ENCODE results near the gene OGFR.

OGFR gene

DNA sequence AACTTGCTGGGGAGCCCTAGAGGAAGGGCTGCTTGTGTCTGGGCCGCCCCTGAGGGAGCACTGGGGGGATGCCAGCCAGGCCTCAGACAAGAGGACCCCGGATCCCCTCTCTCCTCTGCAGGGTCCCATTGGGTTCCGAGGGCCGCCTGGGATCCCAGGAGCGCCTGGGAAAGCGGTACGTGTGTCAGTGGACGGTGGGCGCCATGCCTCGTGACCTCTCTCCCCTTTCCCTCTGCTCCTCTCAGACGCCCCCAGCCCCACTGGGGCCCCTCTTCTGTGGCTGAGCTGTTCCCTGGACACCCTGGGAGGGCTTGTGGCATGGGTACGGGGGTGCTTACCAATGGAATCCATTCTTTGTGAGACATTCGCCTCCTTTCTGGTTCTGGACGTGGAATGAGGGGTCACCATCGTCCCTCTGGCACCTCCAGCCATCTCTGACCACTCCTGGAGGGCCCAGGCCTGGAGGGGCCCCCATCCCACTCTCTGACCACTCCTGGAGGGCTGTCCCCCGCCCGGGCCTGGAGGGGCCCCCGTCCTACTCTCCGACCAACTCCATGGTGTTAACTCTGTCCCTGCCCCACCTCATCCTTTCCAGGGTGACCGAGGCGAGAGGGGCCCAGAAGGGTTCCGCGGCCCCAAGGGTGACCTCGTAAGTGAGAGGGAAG is 22.1 kb downstream of the OGFR start:
- TF ChIP-seq POLR2A (IDR thresholded peaks at IDR 0.05; ENCODE audit: low read depth, low read length) (no peak), PAX5 (IDR thresholded peaks at IDR 0.05; ENCODE audit: insufficient read depth, low read length, severe bottlenecking) (no peak), TAF1 (IDR thresholded peaks at IDR 0.05; ENCODE audit: low read depth, low read length) (no peak), SPI1 (IDR thresholded peaks at IDR 0.05; ENCODE audit: low read depth, low read length) (no peak), POLR2AphosphoS5 (IDR thresholded peaks at IDR 0.05; ENCODE audit: low read depth, low read length) (no peak), POU2F2 (IDR thresholded peaks at IDR 0.05; ENCODE audit: low read depth, low read length) (no peak)
- no peak for FAIRE-seq
- DNase-seq (ENCODE audit: insufficient read length, low spot score), result no peak

DNA sequence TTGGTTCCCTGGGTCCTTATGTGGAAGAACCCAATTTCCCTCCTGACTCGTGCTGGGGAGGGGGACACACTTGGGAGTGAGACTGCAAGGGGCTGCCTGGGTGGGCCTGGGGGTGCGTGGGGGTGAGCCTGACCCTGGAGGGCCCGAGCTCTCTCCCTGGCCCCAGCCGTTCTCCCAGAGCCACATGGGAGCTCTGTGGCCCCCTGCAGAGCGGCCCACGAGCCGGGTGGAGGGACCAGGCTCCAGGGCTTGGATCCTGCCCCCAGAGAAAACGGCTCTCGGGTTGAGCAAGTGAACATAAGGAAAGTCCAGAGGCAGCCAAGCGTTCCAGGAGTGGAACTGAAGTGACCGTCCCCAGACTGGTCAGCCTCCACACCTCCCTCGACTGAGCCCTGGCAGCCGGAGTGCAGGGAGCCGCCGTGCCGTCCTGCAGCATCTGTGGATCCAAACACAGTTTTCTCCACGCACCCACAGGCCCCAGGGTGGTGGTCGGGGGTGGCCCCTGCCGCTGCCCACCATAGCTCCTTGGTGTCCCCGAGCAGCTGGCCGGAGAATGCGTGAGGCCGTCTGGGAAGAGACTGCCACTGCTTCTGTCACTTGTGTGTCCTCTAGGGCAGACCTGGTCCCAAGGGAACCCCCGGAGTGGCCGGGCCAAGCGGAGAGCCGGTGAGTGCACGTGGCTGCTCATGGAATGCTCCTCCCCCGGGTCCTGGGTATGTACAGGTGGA is 22.8 kb downstream of the OGFR start:
- DNase-seq (ENCODE audit: insufficient read length, low spot score) (no peak), FAIRE-seq (no peak)
- TF ChIP-seq POU2F2 (IDR thresholded peaks at IDR 0.05; ENCODE audit: low read depth, low read length) (no peak), POLR2AphosphoS5 (IDR thresholded peaks at IDR 0.05; ENCODE audit: low read depth, low read length) (no peak), TAF1 (IDR thresholded peaks at IDR 0.05; ENCODE audit: low read depth, low read length) (no peak), POLR2A (IDR thresholded peaks at IDR 0.05; ENCODE audit: low read depth, low read length) (no peak), SPI1 (IDR thresholded peaks at IDR 0.05; ENCODE audit: low read depth, low read length) (no peak), PAX5 (IDR thresholded peaks at IDR 0.05; ENCODE audit: insufficient read depth, low read length, severe bottlenecking) (no peak)

DNA sequence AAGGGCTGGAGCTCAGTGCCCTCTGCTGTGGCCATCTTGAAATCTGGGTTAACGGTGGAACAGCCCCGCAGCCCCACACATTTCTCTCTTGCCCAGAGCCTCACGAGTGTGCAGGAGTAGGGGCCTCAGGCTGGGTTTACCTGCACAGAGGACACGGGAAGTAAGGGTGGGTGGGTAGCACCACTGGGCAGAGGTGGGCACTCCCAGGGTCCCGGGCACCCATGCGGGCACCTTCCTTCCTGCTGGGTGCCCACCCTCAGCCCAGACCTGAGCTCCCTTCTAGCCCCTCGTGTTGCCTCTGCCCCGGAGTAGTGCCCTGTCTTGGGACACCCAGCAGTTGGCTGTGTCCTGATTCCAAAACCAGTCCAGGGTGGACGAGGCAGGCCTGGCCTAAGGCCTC is 23.4 kb downstream of the OGFR start:
- FAIRE-seq (no peak), DNase-seq (ENCODE audit: insufficient read length, low spot score) (no peak)
- TF ChIP-seq TAF1 (IDR thresholded peaks at IDR 0.05; ENCODE audit: low read depth, low read length), result no peak
- no peak for TF ChIP-seq POLR2A (IDR thresholded peaks at IDR 0.05; ENCODE audit: low read depth, low read length)
- TF ChIP-seq POU2F2 (IDR thresholded peaks at IDR 0.05; ENCODE audit: low read depth, low read length), result no peak
- TF ChIP-seq SPI1 (IDR thresholded peaks at IDR 0.05; ENCODE audit: low read depth, low read length), result no peak
- no peak for TF ChIP-seq PAX5 (IDR thresholded peaks at IDR 0.05; ENCODE audit: insufficient read depth, low read length, severe bottlenecking)
- no peak for TF ChIP-seq POLR2AphosphoS5 (IDR thresholded peaks at IDR 0.05; ENCODE audit: low read depth, low read length)

DNA sequence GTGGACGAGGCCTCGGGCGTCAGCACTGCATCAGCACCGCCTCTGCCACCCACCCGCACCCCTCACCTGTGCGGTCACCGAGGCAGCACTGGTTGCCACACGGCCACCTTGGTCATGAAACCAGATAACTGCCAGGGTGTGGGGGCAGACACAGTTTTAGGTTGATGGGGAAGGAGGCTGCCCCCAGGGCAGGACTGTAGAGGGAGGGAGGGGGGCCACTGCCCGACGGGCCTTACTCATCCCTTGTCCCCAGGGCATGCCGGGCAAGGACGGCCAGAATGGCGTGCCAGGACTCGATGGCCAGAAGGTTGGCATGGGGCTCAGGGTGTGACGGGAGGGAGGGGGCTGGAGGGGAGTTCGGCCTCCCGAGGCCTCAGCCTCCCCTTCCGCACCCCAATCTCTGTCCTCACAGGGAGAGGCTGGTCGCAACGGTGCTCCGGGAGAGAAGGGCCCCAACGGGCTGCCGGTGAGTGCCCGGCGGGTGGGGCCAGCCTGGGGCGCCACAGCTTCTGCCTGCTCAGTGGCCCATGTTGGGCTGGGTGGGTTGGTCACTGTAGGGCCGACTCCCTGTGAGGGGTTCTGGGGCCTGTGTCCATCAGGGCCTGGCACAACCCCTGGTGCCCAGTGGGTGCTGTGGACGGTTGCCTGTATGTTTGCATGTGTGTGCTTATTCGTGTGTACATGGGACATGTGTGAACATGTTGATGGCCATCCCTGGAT is 24.0 kb downstream of the OGFR start:
- FAIRE-seq (no peak), DNase-seq (ENCODE audit: insufficient read length, low spot score) (no peak)
- TF ChIP-seq POLR2AphosphoS5 (IDR thresholded peaks at IDR 0.05; ENCODE audit: low read depth, low read length) (no peak), SPI1 (IDR thresholded peaks at IDR 0.05; ENCODE audit: low read depth, low read length) (no peak), TAF1 (IDR thresholded peaks at IDR 0.05; ENCODE audit: low read depth, low read length) (no peak), PAX5 (IDR thresholded peaks at IDR 0.05; ENCODE audit: insufficient read depth, low read length, severe bottlenecking) (no peak)

DNA sequence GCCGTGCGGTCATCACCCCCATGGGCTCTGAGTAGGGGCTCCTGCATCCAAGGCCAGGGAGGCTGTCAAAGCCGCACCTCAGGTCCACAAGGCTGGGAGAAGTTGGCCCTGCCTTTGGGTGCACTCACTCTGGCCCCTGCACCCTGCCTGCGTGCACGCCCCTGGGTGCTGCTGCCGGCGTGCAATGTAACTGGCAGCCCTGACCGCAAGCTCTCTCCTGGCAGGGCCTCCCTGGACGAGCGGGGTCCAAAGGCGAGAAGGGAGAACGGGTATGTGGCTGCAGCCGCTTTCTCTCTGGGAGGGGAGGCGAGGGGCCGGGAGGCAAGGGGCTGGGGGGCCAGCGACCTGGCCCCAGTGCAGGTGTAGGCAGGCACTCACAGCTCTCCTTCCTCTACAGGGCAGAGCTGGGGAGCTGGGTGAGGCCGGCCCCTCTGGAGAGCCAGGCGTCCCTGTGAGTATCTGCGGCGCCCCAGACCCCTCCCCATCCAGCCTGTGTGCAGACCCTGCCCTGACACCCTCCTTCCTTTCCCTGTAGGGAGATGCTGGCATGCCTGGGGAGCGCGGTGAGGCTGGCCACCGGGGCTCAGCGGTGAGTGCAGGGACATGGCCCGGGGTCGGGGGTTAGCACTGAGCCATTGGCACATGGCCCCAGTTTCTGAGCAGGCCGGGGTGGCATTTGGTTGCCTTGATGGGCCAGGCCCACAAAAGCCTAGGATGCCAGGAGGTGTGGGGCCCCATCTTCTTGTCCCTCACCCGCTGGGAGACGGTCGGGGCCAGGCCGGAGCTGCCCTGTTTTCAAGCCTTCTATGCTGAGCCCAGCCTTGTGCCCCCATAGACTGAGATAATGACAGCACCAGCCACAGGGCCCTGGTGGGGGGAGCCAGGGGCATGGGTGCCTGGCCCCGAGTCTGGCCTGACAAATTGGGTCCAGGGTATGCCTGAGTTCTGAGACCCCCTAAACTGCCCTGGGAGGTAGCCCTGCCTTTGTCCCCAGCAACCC is 24.9 kb downstream of the OGFR start:
- no peak for TF ChIP-seq PAX5 (IDR thresholded peaks at IDR 0.05; ENCODE audit: insufficient read depth, low read length, severe bottlenecking)
- TF ChIP-seq POU2F2 (IDR thresholded peaks at IDR 0.05; ENCODE audit: low read depth, low read length), result no peak
- no peak for TF ChIP-seq TAF1 (IDR thresholded peaks at IDR 0.05; ENCODE audit: low read depth, low read length)
- TF ChIP-seq POLR2A (IDR thresholded peaks at IDR 0.05; ENCODE audit: low read depth, low read length), result no peak
- no peak for TF ChIP-seq SPI1 (IDR thresholded peaks at IDR 0.05; ENCODE audit: low read depth, low read length)
- TF ChIP-seq POLR2AphosphoS5 (IDR thresholded peaks at IDR 0.05; ENCODE audit: low read depth, low read length), result no peak
- FAIRE-seq (no peak), DNase-seq (ENCODE audit: insufficient read length, low spot score) (no peak)

DNA sequence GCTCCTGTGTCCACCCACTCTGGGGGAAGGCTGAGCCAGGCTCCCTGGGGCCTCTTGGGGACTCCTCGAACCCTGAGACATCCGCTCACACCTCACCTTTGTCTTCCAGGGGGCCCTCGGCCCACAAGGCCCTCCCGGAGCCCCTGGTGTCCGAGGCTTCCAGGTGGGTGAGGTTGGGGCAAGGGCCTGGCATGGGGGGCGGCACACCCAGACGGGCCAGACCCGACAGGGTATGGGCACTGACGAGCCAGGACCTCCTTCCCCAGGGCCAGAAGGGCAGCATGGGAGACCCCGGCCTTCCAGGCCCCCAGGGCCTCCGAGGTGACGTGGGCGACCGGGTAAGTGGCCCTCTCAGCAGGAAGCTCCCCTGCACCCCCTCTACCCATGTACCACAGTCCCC is 25.6 kb downstream of the OGFR start:
- FAIRE-seq, result no peak
- DNase-seq (ENCODE audit: insufficient read length, low spot score), result no peak
- TF ChIP-seq PAX5 (IDR thresholded peaks at IDR 0.05; ENCODE audit: insufficient read depth, low read length, severe bottlenecking), result no peak
- no peak for TF ChIP-seq POLR2AphosphoS5 (IDR thresholded peaks at IDR 0.05; ENCODE audit: low read depth, low read length)
- TF ChIP-seq POLR2A (IDR thresholded peaks at IDR 0.05; ENCODE audit: low read depth, low read length), result no peak
- no peak for TF ChIP-seq TAF1 (IDR thresholded peaks at IDR 0.05; ENCODE audit: low read depth, low read length)
- no peak for TF ChIP-seq POU2F2 (IDR thresholded peaks at IDR 0.05; ENCODE audit: low read depth, low read length)
- TF ChIP-seq SPI1 (IDR thresholded peaks at IDR 0.05; ENCODE audit: low read depth, low read length), result no peak

DNA sequence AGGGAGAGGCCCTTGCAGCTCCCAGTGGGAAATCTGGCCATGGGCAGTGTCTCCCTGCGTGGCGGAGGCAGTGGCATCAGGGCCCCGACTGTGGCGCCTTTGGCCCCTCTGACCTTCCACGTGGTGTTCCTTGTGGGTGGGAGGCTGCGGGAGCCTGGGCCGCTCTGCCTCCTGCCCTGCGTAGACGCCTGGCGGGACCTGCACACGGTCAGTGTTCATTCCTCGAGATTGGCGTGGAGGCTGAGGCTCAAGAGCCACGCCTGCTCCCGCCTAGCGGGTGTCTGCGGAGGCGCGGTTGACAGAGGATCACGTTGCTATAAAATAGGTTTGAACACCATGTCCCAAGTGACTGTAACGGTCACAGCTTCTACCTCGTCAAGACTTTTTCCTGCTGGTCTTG is 26.2 kb downstream of the OGFR start:
- no peak for TF ChIP-seq POLR2A (IDR thresholded peaks at IDR 0.05; ENCODE audit: low read depth, low read length)
- no peak for TF ChIP-seq PAX5 (IDR thresholded peaks at IDR 0.05; ENCODE audit: insufficient read depth, low read length, severe bottlenecking)
- TF ChIP-seq TAF1 (IDR thresholded peaks at IDR 0.05; ENCODE audit: low read depth, low read length), result no peak
- TF ChIP-seq POLR2AphosphoS5 (IDR thresholded peaks at IDR 0.05; ENCODE audit: low read depth, low read length), result no peak
- no peak for TF ChIP-seq SPI1 (IDR thresholded peaks at IDR 0.05; ENCODE audit: low read depth, low read length)
- TF ChIP-seq POU2F2 (IDR thresholded peaks at IDR 0.05; ENCODE audit: low read depth, low read length), result no peak
- no peak for FAIRE-seq
- no peak for DNase-seq (ENCODE audit: insufficient read length, low spot score)

DNA sequence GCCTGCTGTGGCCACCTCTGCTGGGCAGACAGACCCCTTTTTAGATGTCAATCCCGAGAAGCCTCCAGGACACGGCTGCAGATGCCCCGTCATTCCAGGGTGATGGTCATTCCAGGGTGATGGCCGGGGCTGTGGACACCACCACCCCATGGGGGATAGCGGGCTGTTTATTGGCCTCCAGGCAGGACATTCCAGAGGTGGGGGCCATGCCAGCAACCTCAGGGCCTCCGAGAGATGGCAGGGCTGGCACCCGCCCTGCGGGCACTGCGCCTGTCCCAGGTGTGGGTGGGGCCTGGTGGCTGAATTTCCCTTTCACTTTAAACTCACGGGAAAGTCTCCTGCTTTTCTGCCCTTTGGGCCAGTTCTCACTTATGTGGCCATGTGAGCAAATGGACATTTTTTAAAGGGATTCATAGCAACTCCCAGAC is 26.7 kb downstream of the OGFR start:
- FAIRE-seq (no peak), DNase-seq (ENCODE audit: insufficient read length, low spot score) (no peak)
- TF ChIP-seq POU2F2 (IDR thresholded peaks at IDR 0.05; ENCODE audit: low read depth, low read length), result no peak
- no peak for TF ChIP-seq SPI1 (IDR thresholded peaks at IDR 0.05; ENCODE audit: low read depth, low read length)
- no peak for TF ChIP-seq TAF1 (IDR thresholded peaks at IDR 0.05; ENCODE audit: low read depth, low read length)
- no peak for TF ChIP-seq POLR2AphosphoS5 (IDR thresholded peaks at IDR 0.05; ENCODE audit: low read depth, low read length)
- no peak for TF ChIP-seq PAX5 (IDR thresholded peaks at IDR 0.05; ENCODE audit: insufficient read depth, low read length, severe bottlenecking)
- no peak for TF ChIP-seq POLR2A (IDR thresholded peaks at IDR 0.05; ENCODE audit: low read depth, low read length)
